ENCODE measurements around the gene KIF18B.

GRCh38 chr17:44881145-44881544, 66.4 kb downstream of the KIF18B start:
- no peak for TF ChIP-seq CTCF (IDR thresholded peaks at IDR 0.05)
- TF ChIP-seq POLR2A (IDR thresholded peaks at IDR 0.05) = no peak
- no peak for TF ChIP-seq POLR2AphosphoS5 (IDR thresholded peaks at IDR 0.05; ENCODE audit: insufficient read depth in 1 of 2, low read depth in 1 of 2)
